Astrocyte (in vitro differentiated cells and primary cell): ENCODE results near the gene CBX2. TPM values are rescaled to one million over a fixed set of nuclear protein-coding genes. Genes with fewer than 3 reads are reported as not detected.

ENCODE experiments used
- DNase-seq: peaks from one replicate; pipeline ENCODE4 v3.0.0-alpha.2; 2010; ENCODE audit warnings: low read depth
- FAIRE-seq: peaks from 2 replicates; lab custom pipeline; 2011; peaks lifted over from hg19 to GRCh38; lab: Jason Lieb, UNC
- H2AFZ ChIP-seq: 2 replicates; pipeline ENCODE4 v1.6.0; 2012; ENCODE audit warnings: low read depth, low read length, inconsistent platforms
- H3K27ac ChIP-seq: 2 replicates; pipeline ENCODE4 v1.5.1; 2011; ENCODE audit warnings: low read depth, low read length, inconsistent platforms
- H3K27me3 ChIP-seq: 2 replicates; pipeline ENCODE4 v1.6.0; 2011; ENCODE audit warnings: low read length, inconsistent platforms; ENCODE audit not compliant: insufficient read depth
- H3K36me3 ChIP-seq: 2 replicates; pipeline ENCODE4 v1.5.1; 2011; ENCODE audit warnings: low read length, inconsistent platforms; ENCODE audit not compliant: insufficient read depth
- H3K4me1 ChIP-seq: 2 replicates; pipeline ENCODE4 v1.5.1; 2011; ENCODE audit warnings: low read length, inconsistent platforms; ENCODE audit not compliant: insufficient read depth
- H3K4me2 ChIP-seq: 2 replicates; pipeline ENCODE4 v1.6.0; 2012; ENCODE audit warnings: low read length, inconsistent platforms
- H3K4me3 ChIP-seq: 2 replicates; pipeline ENCODE4 v1.5.1; 2011; ENCODE audit warnings: low read depth, mild to moderate bottlenecking, low read length, inconsistent platforms; ENCODE audit not compliant: insufficient read depth
- H3K79me2 ChIP-seq: 2 replicates; pipeline ENCODE4 v1.6.0; 2012; ENCODE audit warnings: mild to moderate bottlenecking, low read length, inconsistent platforms; ENCODE audit not compliant: insufficient read depth
- H3K9ac ChIP-seq: 2 replicates; pipeline ENCODE4 v1.6.0; 2012; ENCODE audit warnings: mild to moderate bottlenecking, low read length, inconsistent platforms
- H3K9me3 ChIP-seq: 2 replicates; pipeline ENCODE4 v1.5.1; 2012; ENCODE audit warnings: low read depth, mild to moderate bottlenecking, low read length, inconsistent platforms; ENCODE audit not compliant: insufficient read depth
- H4K20me1 ChIP-seq: 2 replicates; pipeline ENCODE4 v1.6.0; 2012; ENCODE audit warnings: low read length, inconsistent platforms; ENCODE audit not compliant: insufficient read depth
- H3K27ac Mint-ChIP-seq: one replicate; pipeline ENCODE4 v1.8.0; 2021; ENCODE audit warnings: mild to moderate bottlenecking, mixed read lengths; ENCODE audit not compliant: unreplicated experiment
- H3K27me3 Mint-ChIP-seq: one replicate; pipeline ENCODE4 v1.8.0; 2021; ENCODE audit warnings: low read depth, mixed read lengths; ENCODE audit not compliant: unreplicated experiment
- H3K36me3 Mint-ChIP-seq: one replicate; pipeline ENCODE4 v1.8.0; 2021; ENCODE audit warnings: low read depth, mixed read lengths; ENCODE audit not compliant: unreplicated experiment
- H3K4me1 Mint-ChIP-seq: one replicate; pipeline ENCODE4 v1.8.0; 2021; ENCODE audit warnings: low read depth, mixed read lengths; ENCODE audit not compliant: unreplicated experiment
- H3K4me3 Mint-ChIP-seq: one replicate; pipeline ENCODE4 v1.8.0; 2021; ENCODE audit warnings: mild to moderate bottlenecking, moderate library complexity, mixed read lengths; ENCODE audit not compliant: unreplicated experiment
- H3K9me3 Mint-ChIP-seq: one replicate; pipeline ENCODE4 v1.8.0; 2021; ENCODE audit warnings: mild to moderate bottlenecking, mixed read lengths; ENCODE audit not compliant: unreplicated experiment
- CTCF ChIP-seq: IDR thresholded peaks from 2 replicates; pipeline ENCODE4 v1.5.1; 2011; ENCODE audit warnings: low read depth, mild to moderate bottlenecking, inconsistent platforms, low read length, moderate library complexity; ENCODE audit not compliant: insufficient read depth
- EZH2 ChIP-seq: IDR thresholded peaks from 2 replicates; pipeline ENCODE4 v1.6.1; 2012; ENCODE audit warnings: mild to moderate bottlenecking, low read length, inconsistent platforms; ENCODE audit not compliant: insufficient read depth
- total RNA-seq: library from RNA; stranded (reverse); gene quantifications from 2 replicates; pipeline ENCODE4 v1.2.1, GENCODE V29; 2021

CBX2 gene
- total RNA-seq, 1 donor from 2014 or later: 6.7 TPM

- Mint-ChIP-seq H3K36me3 (peaks cover 2% of the 10 kb centered on the region), H3K4me1 (peaks cover 8% of the 10 kb centered on the region), H3K9me3 (peaks cover 5% of the 10 kb centered on the region), H3K4me3 (no peak overlapping the region), H3K27me3 (peaks cover 41% of the 10 kb centered on the region), H3K27ac (no peak overlapping the region)
- no peaks in the 10 kb centered on the region for H3K9me3 ChIP-seq
- no peak overlapping the region for H2AFZ ChIP-seq
- peaks cover 25% of the 10 kb centered on the region for H3K4me1 ChIP-seq
- no peak overlapping the region for H3K27ac ChIP-seq
- no peak overlapping the region for H3K9ac ChIP-seq
- DNase-seq (no peak), FAIRE-seq (no peak)
- TF ChIP-seq EZH2 (no peak), CTCF (no peak)
- H3K79me2 ChIP-seq: peaks cover 6% of the 10 kb centered on the region
- no peak overlapping the region for H3K4me3 ChIP-seq
- H3K27me3 ChIP-seq: peaks cover 48% of the 10 kb centered on the region
- H4K20me1 ChIP-seq: peaks cover 31% of the 10 kb centered on the region
- no peaks in the 10 kb centered on the region for H3K36me3 ChIP-seq
- no peak overlapping the region for H3K4me2 ChIP-seq
Observed at GRCh38 chr17:79791735-79792161, 13.8 kb downstream of the CBX2 start.

GRCh38 chr17:79792341-79792871 lies 14.5 kb downstream of the CBX2 start:
- peaks cover 25% of the 10 kb centered on the region for H3K4me1 ChIP-seq
- peak overlapping the region; percentile 91 for H3K4me2 ChIP-seq
- peak overlapping the region; percentile 86 for H3K27ac Mint-ChIP-seq
- no peak overlapping the region for H3K27ac ChIP-seq
- peaks cover 36% of the 10 kb centered on the region for H3K27me3 Mint-ChIP-seq
- no peaks in the 10 kb centered on the region for H3K36me3 ChIP-seq
- DNase-seq: no peak
- no peaks in the 10 kb centered on the region for H3K9me3 ChIP-seq
- H3K36me3 Mint-ChIP-seq: peaks cover 2% of the 10 kb centered on the region
- H4K20me1 ChIP-seq: peaks cover 31% of the 10 kb centered on the region
- no peak for FAIRE-seq
- peaks cover 5% of the 10 kb centered on the region for H3K9me3 Mint-ChIP-seq
- H3K27me3 ChIP-seq: peaks cover 47% of the 10 kb centered on the region
- peaks cover 8% of the 10 kb centered on the region for H3K4me1 Mint-ChIP-seq
- no peak overlapping the region for H3K9ac ChIP-seq
- no peak overlapping the region for H3K4me3 ChIP-seq
- TF ChIP-seq CTCF: no peak
- no peak for TF ChIP-seq EZH2
- no peak overlapping the region for H2AFZ ChIP-seq
- H3K4me3 Mint-ChIP-seq: no peak overlapping the region
- peaks cover 6% of the 10 kb centered on the region for H3K79me2 ChIP-seq
